ENCODE data around the gene NCOA7.

DNA sequence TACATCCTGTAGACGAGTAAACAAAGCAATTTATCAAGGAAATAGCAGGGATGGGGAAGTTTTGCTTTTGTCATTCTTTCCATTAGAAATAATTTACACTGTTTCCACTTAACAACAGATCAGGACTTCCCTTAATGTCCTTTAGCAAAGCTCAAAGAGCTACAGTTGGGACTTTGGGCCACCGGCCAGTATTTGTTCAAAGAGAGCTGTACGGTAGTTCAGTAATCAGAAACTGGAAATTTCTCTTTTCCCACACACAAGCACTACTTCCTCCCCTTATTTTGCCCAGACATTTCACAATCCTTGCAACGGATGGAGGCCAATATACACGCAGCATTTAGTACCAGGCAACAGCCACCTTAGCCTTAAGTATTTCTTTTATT lies 153.7 kb downstream of the NCOA7 start:
- no peak for TF ChIP-seq TAF1 (IDR thresholded peaks at IDR 0.05; ENCODE audit: borderline replicate concordance, low read depth, low read length)
- no peak for TF ChIP-seq POLR2A (IDR thresholded peaks at IDR 0.05; ENCODE audit: low read depth, low read length)
- TF ChIP-seq POLR2AphosphoS5 (IDR thresholded peaks at IDR 0.05; ENCODE audit: low read depth, low read length): no peak

Data from GM12892 (cell line).